Uterus (tissue), 2 donors: ENCODE measurements around the gene DDX41.

Experiments used
- CTCF ChIP-seq, 4 experiments: fragments of 200-600 bp in 2 of 4; fragments of 450-650 bp in 2 of 4; sonication (generic) in 2 of 4; IDR thresholded peaks; one replicate each; pipeline ENCODE4 v1.5.1; 2016 to 2019; ENCODE audit warnings: antibody characterized with exemption in 4 of 4, mild to moderate bottlenecking in 2 of 4, moderate library complexity in 1 of 4
- POLR2A ChIP-seq, 2 donors: fragments of 450-650 bp; IDR thresholded peaks; one replicate each; pipeline ENCODE4 v1.6.1; 2016; ENCODE audit warnings: antibody characterized with exemption in 2 of 2, mild to moderate bottlenecking in 1 of 2, moderate library complexity in 1 of 2

GRCh38 chr5:177529247-177530203 lies 12.8 kb upstream of the DDX41 start:
- TF ChIP-seq CTCF (IDR thresholded peaks at IDR 0.05) (no peak), POLR2A (IDR thresholded peaks at IDR 0.05) (no peak)
